WTC11 (cell line): ENCODE results near the gene FAM76B. TPM values are rescaled to one million over a fixed set of nuclear protein-coding genes. Genes with fewer than 3 reads are reported as not detected.

Experiments used
- ATAC-seq: fragments of 200-7000 bp; cut with Tn5 transposase; 2 replicates; pipeline ENCODE4 v1.10.0; 2021; ENCODE audit warnings: mild to moderate bottlenecking, moderate library complexity
- CTCF ChIA-PET: fragments of 300-600 bp; sonication (Branson Sonifier 250); formaldehyde crosslinking; loops from one replicate; lab custom pipeline; 2021; ENCODE audit warnings: antibody characterized with exemption; lab: Charles Lee
- POLR2A ChIA-PET: fragments of 350-600 bp; sonication (Branson Sonifier 250); formaldehyde crosslinking; loops from one replicate; lab custom pipeline; 2021; ENCODE audit warnings: antibody characterized with exemption; lab: Charles Lee
- DNase-seq: peaks from one replicate; pipeline ENCODE4 v3.0.0; 2021; ENCODE audit warnings: low spot score
- H3K27ac Mint-ChIP-seq: 2 replicates; pipeline ENCODE4 v1.8.0; 2021; ENCODE audit warnings: mixed read lengths
- H3K27me3 Mint-ChIP-seq: 2 replicates; pipeline ENCODE4 v1.8.0; 2021; ENCODE audit warnings: low read depth, mild to moderate bottlenecking, moderate library complexity, mixed read lengths
- H3K36me3 Mint-ChIP-seq: 2 replicates; pipeline ENCODE4 v1.8.0; 2021; ENCODE audit warnings: mixed read lengths
- H3K4me1 Mint-ChIP-seq: 2 replicates; pipeline ENCODE4 v1.8.0; 2022; ENCODE audit warnings: mixed read lengths
- H3K4me3 Mint-ChIP-seq: 2 replicates; pipeline ENCODE4 v1.8.0; 2021; ENCODE audit warnings: mild to moderate bottlenecking, moderate library complexity, mixed read lengths
- H3K9me3 Mint-ChIP-seq: 2 replicates; pipeline ENCODE4 v1.8.0; 2021; ENCODE audit warnings: mixed read lengths
- CTCF ChIP-seq: fragments of 200-600 bp; IDR thresholded peaks from 2 replicates; pipeline ENCODE4 v1.8.0; 2022; ENCODE audit warnings: antibody characterized with exemption
- NFATC4 ChIP-seq: fragments of 250-450 bp; sonication (Bioruptor Pico); IDR thresholded peaks from 2 replicates; pipeline ENCODE4 v1.9.0; 2021; ENCODE audit warnings: mild to moderate bottlenecking
- SMAD3 ChIP-seq: sonication (generic); formaldehyde crosslinking; IDR thresholded peaks from 2 replicates; pipeline ENCODE4 v1.8.0; 2022; ENCODE audit warnings: missing genetic modification reagents, mild to moderate bottlenecking, borderline replicate concordance
- TP53 ChIP-seq: sonication (generic); formaldehyde crosslinking; IDR thresholded peaks from 2 replicates; pipeline ENCODE4 v1.8.1; 2023; ENCODE audit warnings: mild to moderate bottlenecking, missing genetic modification reagents
- USF2 ChIP-seq: sonication (generic); formaldehyde crosslinking; IDR thresholded peaks from 2 replicates; pipeline ENCODE4 v1.8.1; 2023; ENCODE audit warnings: mild to moderate bottlenecking, missing genetic modification reagents, moderate library complexity
- ZBTB21 ChIP-seq: sonication (generic); formaldehyde crosslinking; IDR thresholded peaks from 2 replicates; pipeline ENCODE4 v1.8.1; 2023; ENCODE audit warnings: mild to moderate bottlenecking, missing genetic modification reagents, borderline replicate concordance
- ZNF138 ChIP-seq: sonication (generic); formaldehyde crosslinking; conservative IDR thresholded peaks from 2 replicates; pipeline ENCODE4 v1.8.1; 2022; ENCODE audit warnings: mild to moderate bottlenecking, moderate library complexity, missing genetic modification reagents
- ZNF281 ChIP-seq: sonication (generic); formaldehyde crosslinking; IDR thresholded peaks from 2 replicates; pipeline ENCODE4 v1.8.0; 2023; ENCODE audit warnings: mild to moderate bottlenecking, missing genetic modification reagents
- ZNF317 ChIP-seq: sonication (generic); formaldehyde crosslinking; IDR thresholded peaks from 2 replicates; pipeline ENCODE4 v1.8.1; 2023; ENCODE audit warnings: low read depth, mild to moderate bottlenecking, moderate library complexity, missing genetic modification reagents, borderline replicate concordance
- total RNA-seq: library from RNA; stranded (reverse); gene quantifications from 3 replicates; pipeline ENCODE4 v1.2.3, GENCODE V29; 2021
- TF ChIP-seq, protein P1 (sequence below): sonication (generic); formaldehyde crosslinking; IDR thresholded peaks from 2 replicates; pipeline ENCODE4 v1.8.1; 2023; ENCODE audit warnings: mild to moderate bottlenecking, missing genetic modification reagents
- TF ChIP-seq, protein P2 (sequence below): sonication (generic); formaldehyde crosslinking; conservative IDR thresholded peaks from 2 replicates; pipeline ENCODE4 v1.8.1; 2023; ENCODE audit warnings: mild to moderate bottlenecking, low read depth, missing genetic modification reagents, moderate library complexity
- TF ChIP-seq, protein P3 (sequence below): sonication (generic); formaldehyde crosslinking; IDR thresholded peaks from 2 replicates; pipeline ENCODE4 v1.8.0; 2022; ENCODE audit warnings: mild to moderate bottlenecking, missing genetic modification reagents
- TF ChIP-seq, protein P4 (sequence below): sonication (generic); formaldehyde crosslinking; IDR thresholded peaks from 2 replicates; pipeline ENCODE4 v1.8.1; 2023; ENCODE audit warnings: mild to moderate bottlenecking, moderate library complexity, missing genetic modification reagents
- TF ChIP-seq, protein P5 (sequence below): sonication (generic); formaldehyde crosslinking; IDR thresholded peaks from 2 replicates; pipeline ENCODE4 v1.8.1; 2022; ENCODE audit warnings: low read depth, missing genetic modification reagents, borderline replicate concordance
- TF ChIP-seq, protein P6 (sequence below): sonication (generic); formaldehyde crosslinking; IDR thresholded peaks from 2 replicates; pipeline ENCODE4 v1.8.0; 2022; ENCODE audit warnings: mild to moderate bottlenecking, missing genetic modification reagents

FAM76B gene
- total RNA-seq, 1 experiment from 2014 or later: 30.0 TPM

GRCh38 chr11:95720195-95720594, 69.4 kb downstream of the FAM76B start:
- Mint-ChIP-seq H3K27ac (no peak overlapping the region), H3K9me3 (peaks cover 3% of the 10 kb centered on the region), H3K4me3 (no peak overlapping the region), H3K4me1 (peaks cover 5% of the 10 kb centered on the region), H3K27me3 (no peaks in the 10 kb centered on the region; the same call in 1 of the 2 replicates), H3K36me3 (no peaks in the 10 kb centered on the region)
- DNase-seq: no peak
- ATAC-seq: no peak
- CTCF ChIA-PET: interaction anchor here (1.7 kb wide), 2 partner anchors 19 to 568 kb away, joined by 5 to 6 read pairs; no protein-coding TSS in a partner anchor
- TF ChIP-seq NFATC4 (CRISPR knock-in tag) (no peak), ZBTB21 (CRISPR knock-in tag) (no peak), TP53 (CRISPR knock-in tag) (no peak), CTCF (no peak), ZNF138 (no peak), ZNF317 (CRISPR knock-in tag) (no peak), ZNF281 (CRISPR knock-in tag) (no peak), SMAD3 (CRISPR knock-in tag) (no peak), USF2 (CRISPR knock-in tag) (no peak)
- TF ChIP-seq, protein P1, sequence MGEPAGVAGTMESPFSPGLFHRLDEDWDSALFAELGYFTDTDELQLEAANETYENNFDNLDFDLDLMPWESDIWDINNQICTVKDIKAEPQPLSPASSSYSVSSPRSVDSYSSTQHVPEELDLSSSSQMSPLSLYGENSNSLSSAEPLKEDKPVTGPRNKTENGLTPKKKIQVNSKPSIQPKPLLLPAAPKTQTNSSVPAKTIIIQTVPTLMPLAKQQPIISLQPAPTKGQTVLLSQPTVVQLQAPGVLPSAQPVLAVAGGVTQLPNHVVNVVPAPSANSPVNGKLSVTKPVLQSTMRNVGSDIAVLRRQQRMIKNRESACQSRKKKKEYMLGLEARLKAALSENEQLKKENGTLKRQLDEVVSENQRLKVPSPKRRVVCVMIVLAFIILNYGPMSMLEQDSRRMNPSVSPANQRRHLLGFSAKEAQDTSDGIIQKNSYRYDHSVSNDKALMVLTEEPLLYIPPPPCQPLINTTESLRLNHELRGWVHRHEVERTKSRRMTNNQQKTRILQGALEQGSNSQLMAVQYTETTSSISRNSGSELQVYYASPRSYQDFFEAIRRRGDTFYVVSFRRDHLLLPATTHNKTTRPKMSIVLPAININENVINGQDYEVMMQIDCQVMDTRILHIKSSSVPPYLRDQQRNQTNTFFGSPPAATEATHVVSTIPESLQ (CRISPR knock-in tag): no peak
- TF ChIP-seq, protein P2, sequence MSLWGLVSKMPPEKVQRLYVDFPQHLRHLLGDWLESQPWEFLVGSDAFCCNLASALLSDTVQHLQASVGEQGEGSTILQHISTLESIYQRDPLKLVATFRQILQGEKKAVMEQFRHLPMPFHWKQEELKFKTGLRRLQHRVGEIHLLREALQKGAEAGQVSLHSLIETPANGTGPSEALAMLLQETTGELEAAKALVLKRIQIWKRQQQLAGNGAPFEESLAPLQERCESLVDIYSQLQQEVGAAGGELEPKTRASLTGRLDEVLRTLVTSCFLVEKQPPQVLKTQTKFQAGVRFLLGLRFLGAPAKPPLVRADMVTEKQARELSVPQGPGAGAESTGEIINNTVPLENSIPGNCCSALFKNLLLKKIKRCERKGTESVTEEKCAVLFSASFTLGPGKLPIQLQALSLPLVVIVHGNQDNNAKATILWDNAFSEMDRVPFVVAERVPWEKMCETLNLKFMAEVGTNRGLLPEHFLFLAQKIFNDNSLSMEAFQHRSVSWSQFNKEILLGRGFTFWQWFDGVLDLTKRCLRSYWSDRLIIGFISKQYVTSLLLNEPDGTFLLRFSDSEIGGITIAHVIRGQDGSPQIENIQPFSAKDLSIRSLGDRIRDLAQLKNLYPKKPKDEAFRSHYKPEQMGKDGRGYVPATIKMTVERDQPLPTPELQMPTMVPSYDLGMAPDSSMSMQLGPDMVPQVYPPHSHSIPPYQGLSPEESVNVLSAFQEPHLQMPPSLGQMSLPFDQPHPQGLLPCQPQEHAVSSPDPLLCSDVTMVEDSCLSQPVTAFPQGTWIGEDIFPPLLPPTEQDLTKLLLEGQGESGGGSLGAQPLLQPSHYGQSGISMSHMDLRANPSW (CRISPR knock-in tag): no peak
- TF ChIP-seq, protein P3, sequence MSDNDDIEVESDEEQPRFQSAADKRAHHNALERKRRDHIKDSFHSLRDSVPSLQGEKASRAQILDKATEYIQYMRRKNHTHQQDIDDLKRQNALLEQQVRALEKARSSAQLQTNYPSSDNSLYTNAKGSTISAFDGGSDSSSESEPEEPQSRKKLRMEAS (CRISPR knock-in tag): no peak
- TF ChIP-seq, protein P4, sequence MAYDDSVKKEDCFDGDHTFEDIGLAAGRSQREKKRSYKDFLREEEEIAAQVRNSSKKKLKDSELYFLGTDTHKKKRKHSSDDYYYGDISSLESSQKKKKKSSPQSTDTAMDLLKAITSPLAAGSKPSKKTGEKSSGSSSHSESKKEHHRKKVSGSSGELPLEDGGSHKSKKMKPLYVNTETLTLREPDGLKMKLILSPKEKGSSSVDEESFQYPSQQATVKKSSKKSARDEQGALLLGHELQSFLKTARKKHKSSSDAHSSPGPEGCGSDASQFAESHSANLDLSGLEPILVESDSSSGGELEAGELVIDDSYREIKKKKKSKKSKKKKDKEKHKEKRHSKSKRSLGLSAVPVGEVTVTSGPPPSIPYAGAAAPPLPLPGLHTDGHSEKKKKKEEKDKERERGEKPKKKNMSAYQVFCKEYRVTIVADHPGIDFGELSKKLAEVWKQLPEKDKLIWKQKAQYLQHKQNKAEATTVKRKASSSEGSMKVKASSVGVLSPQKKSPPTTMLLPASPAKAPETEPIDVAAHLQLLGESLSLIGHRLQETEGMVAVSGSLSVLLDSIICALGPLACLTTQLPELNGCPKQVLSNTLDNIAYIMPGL: no peak
- TF ChIP-seq, protein P5, sequence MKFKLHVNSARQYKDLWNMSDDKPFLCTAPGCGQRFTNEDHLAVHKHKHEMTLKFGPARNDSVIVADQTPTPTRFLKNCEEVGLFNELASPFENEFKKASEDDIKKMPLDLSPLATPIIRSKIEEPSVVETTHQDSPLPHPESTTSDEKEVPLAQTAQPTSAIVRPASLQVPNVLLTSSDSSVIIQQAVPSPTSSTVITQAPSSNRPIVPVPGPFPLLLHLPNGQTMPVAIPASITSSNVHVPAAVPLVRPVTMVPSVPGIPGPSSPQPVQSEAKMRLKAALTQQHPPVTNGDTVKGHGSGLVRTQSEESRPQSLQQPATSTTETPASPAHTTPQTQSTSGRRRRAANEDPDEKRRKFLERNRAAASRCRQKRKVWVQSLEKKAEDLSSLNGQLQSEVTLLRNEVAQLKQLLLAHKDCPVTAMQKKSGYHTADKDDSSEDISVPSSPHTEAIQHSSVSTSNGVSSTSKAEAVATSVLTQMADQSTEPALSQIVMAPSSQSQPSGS (CRISPR knock-in tag): no peak
- TF ChIP-seq, protein P6, sequence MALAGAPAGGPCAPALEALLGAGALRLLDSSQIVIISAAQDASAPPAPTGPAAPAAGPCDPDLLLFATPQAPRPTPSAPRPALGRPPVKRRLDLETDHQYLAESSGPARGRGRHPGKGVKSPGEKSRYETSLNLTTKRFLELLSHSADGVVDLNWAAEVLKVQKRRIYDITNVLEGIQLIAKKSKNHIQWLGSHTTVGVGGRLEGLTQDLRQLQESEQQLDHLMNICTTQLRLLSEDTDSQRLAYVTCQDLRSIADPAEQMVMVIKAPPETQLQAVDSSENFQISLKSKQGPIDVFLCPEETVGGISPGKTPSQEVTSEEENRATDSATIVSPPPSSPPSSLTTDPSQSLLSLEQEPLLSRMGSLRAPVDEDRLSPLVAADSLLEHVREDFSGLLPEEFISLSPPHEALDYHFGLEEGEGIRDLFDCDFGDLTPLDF: no peak
- POLR2A ChIA-PET: no interaction called here
